Loucy (cell line): Measurements from ENCODE around the gene NLGN1.

Experiments
- H2AFZ ChIP-seq: fragments of 200-600 bp; sonication (generic); 2 replicates; pipeline ENCODE4 v1.6.0; 2016; ENCODE audit warnings: antibody characterized with exemption, mild to moderate bottlenecking, low read length, moderate library complexity
- H3F3A ChIP-seq: fragments of 200-600 bp; 2 replicates; pipeline ENCODE4 v1.6.0; 2016; ENCODE audit warnings: antibody characterized with exemption, low read depth, mild to moderate bottlenecking
- H3K27me3 ChIP-seq: fragments of 200-600 bp; sonication (generic); 2 replicates; pipeline ENCODE4 v1.6.1; 2014; ENCODE audit warnings: low read length, mild to moderate bottlenecking; ENCODE audit not compliant: insufficient read depth, poor library complexity, severe bottlenecking
- H3K36me3 ChIP-seq: fragments of 200-600 bp; sonication (generic); 2 replicates; pipeline ENCODE4 v1.6.1; 2016; ENCODE audit warnings: low read length; ENCODE audit not compliant: insufficient read depth
- H3K4me1 ChIP-seq: fragments of 200-600 bp; sonication (generic); 2 replicates; pipeline ENCODE4 v1.5.1; 2014; ENCODE audit warnings: low read length, mild to moderate bottlenecking; ENCODE audit not compliant: insufficient read depth, poor library complexity, severe bottlenecking
- H3K4me2 ChIP-seq: fragments of 200-600 bp; sonication (generic); 2 replicates; pipeline ENCODE4 v1.6.0; 2014; ENCODE audit warnings: antibody characterized with exemption, low read length, low read depth, mild to moderate bottlenecking; ENCODE audit not compliant: poor library complexity, severe bottlenecking
- H3K4me3 ChIP-seq: fragments of 200-600 bp; sonication (generic); 2 replicates; pipeline ENCODE4 v1.5.1; 2014; ENCODE audit warnings: low read length, mild to moderate bottlenecking, mixed read lengths; ENCODE audit not compliant: poor library complexity, severe bottlenecking
- H3K79me2 ChIP-seq: fragments of 200-600 bp; sonication (generic); 2 replicates; pipeline ENCODE4 v1.6.1; 2014; ENCODE audit warnings: low read length; ENCODE audit not compliant: insufficient read depth
- H3K9ac ChIP-seq: fragments of 200-600 bp; sonication (generic); 2 replicates; pipeline ENCODE4 v1.6.0; 2014; ENCODE audit warnings: mild to moderate bottlenecking, low read depth, low read length, moderate library complexity; ENCODE audit not compliant: poor library complexity, severe bottlenecking
- H3K9me2 ChIP-seq: fragments of 200-600 bp; sonication (generic); replicated peaks from 2 replicates; pipeline ENCODE4 v1.6.1; 2016; ENCODE audit warnings: low read depth, low read length, mixed read lengths
- H3K9me3 ChIP-seq: fragments of 200-600 bp; sonication (generic); 2 replicates; pipeline ENCODE4 v1.6.1; 2014; ENCODE audit warnings: mild to moderate bottlenecking, antibody characterized with exemption, low read length, low read depth; ENCODE audit not compliant: insufficient read depth
- H4K20me1 ChIP-seq: fragments of 200-600 bp; sonication (generic); 2 replicates; pipeline ENCODE4 v1.6.0; 2014; ENCODE audit warnings: antibody characterized with exemption, low read length, mild to moderate bottlenecking; ENCODE audit not compliant: insufficient read depth, poor library complexity, severe bottlenecking
- EZH2phosphoT487 ChIP-seq: fragments of 200-600 bp; IDR thresholded peaks from 2 replicates; pipeline ENCODE4 v1.6.1; 2018; ENCODE audit warnings: antibody characterized with exemption, mild to moderate bottlenecking, moderate library complexity, borderline replicate concordance
- TF ChIP-seq, protein P1 (sequence below): fragments of 200-600 bp; sonication (generic); conservative IDR thresholded peaks from 2 replicates; pipeline ENCODE4 v1.5.1; 2014; ENCODE audit warnings: mild to moderate bottlenecking, antibody characterized with exemption, low read length

The NLGN1 gene

DNA sequence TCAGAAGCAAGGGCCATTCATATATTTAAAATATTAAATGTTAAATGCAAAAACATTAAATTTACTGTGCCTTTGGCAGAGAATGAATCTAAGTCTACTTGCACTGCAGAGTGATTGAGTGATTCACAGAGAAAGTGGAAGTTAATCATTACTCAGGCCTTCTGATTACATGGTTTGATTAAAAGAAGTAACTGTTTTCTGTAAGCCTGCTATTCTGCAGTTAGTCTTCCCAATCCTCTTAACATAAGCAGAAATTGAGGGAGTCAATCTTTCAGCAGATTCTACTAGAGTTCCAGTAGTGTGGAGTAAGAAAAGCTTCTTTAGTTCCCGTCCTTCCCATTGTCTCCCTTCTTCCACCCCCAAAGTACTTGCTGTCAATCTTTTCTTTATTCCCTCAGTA is 1.5 kb downstream of the NLGN1 start:
- no peak overlapping the region for H3K4me3 ChIP-seq
- TF ChIP-seq, protein P1, sequence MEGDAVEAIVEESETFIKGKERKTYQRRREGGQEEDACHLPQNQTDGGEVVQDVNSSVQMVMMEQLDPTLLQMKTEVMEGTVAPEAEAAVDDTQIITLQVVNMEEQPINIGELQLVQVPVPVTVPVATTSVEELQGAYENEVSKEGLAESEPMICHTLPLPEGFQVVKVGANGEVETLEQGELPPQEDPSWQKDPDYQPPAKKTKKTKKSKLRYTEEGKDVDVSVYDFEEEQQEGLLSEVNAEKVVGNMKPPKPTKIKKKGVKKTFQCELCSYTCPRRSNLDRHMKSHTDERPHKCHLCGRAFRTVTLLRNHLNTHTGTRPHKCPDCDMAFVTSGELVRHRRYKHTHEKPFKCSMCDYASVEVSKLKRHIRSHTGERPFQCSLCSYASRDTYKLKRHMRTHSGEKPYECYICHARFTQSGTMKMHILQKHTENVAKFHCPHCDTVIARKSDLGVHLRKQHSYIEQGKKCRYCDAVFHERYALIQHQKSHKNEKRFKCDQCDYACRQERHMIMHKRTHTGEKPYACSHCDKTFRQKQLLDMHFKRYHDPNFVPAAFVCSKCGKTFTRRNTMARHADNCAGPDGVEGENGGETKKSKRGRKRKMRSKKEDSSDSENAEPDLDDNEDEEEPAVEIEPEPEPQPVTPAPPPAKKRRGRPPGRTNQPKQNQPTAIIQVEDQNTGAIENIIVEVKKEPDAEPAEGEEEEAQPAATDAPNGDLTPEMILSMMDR = no peak
- TF ChIP-seq EZH2phosphoT487 = no peak
- no peaks in the 10 kb centered on the region for H3K27me3 ChIP-seq

DNA sequence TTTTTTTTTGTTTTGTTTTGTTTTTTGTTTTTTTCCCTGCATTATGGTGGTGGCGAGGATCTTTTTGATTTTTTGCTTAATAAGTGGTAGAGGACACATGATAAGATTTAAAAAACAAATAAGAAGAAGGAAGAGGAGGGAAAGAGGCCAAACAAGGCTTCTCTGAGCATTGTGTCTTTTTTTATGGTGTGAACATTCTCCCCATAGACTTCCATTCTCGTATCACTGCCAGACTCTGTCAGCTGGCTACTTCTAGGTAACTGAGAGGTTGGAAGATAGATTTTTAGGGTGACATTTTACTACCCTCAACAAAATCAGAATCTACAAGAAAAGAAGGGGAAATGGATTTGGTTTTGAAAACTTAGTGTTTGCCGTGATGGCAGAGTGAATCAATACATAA is 3.8 kb downstream of the NLGN1 start:
- Histone ChIP-seq H3K79me2 (no peaks in the 10 kb centered on the region), H3K27me3 (no peaks in the 10 kb centered on the region), H2AFZ (no peak overlapping the region), H3K4me1 (no peaks in the 10 kb centered on the region), H3K9ac (no peak overlapping the region), H3K9me3 (no peaks in the 10 kb centered on the region), H3K4me3 (no peak overlapping the region), H3K9me2 (no peaks in the 10 kb centered on the region), H3F3A (no peaks in the 10 kb centered on the region), H4K20me1 (no peaks in the 10 kb centered on the region), H3K36me3 (no peaks in the 10 kb centered on the region), H3K4me2 (no peak overlapping the region)
- TF ChIP-seq, protein P1 = no peak
- no peak for TF ChIP-seq EZH2phosphoT487

More for the DNA sequence above, 1.5 kb downstream of the NLGN1 start:
- H3K9me2 ChIP-seq = no peaks in the 10 kb centered on the region
- no peaks in the 10 kb centered on the region for H3F3A ChIP-seq
- no peaks in the 10 kb centered on the region for H3K79me2 ChIP-seq
- H3K4me2 ChIP-seq = no peak overlapping the region
- no peaks in the 10 kb centered on the region for H3K36me3 ChIP-seq
- no peak overlapping the region for H2AFZ ChIP-seq
- H3K9ac ChIP-seq = no peak overlapping the region
- no peaks in the 10 kb centered on the region for H3K9me3 ChIP-seq
- no peaks in the 10 kb centered on the region for H3K4me1 ChIP-seq
- no peaks in the 10 kb centered on the region for H4K20me1 ChIP-seq

DNA sequence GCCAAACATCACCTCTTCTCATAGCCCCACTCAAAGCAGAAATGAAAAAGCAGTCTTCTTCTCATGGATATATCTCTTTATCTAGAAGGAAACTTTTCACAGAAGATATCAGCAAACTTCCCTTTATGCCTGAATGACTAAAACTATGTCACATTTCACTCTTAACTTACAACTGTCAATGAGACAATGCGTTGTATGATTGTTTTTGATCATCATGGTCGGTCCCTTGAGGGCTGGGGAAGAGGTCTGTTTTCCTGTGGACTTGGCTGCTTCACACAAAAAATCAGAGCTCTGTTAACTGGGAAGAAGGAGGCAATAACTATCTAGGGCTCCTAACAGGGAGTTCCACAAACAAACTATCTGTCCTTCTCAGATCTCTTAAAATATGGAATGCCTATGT is 5.1 kb downstream of the NLGN1 start:
- Histone ChIP-seq H3K9me3 (no peaks in the 10 kb centered on the region), H3K27me3 (no peaks in the 10 kb centered on the region), H3F3A (no peaks in the 10 kb centered on the region), H3K4me3 (no peak overlapping the region), H4K20me1 (no peaks in the 10 kb centered on the region), H3K4me1 (no peaks in the 10 kb centered on the region), H3K79me2 (no peaks in the 10 kb centered on the region), H2AFZ (no peak overlapping the region), H3K9me2 (no peaks in the 10 kb centered on the region), H3K36me3 (no peaks in the 10 kb centered on the region), H3K4me2 (no peak overlapping the region), H3K9ac (no peak overlapping the region)
- TF ChIP-seq, protein P1 = no peak
- TF ChIP-seq EZH2phosphoT487 = no peak
